K562 (cell line): ENCODE data around the gene RPP38. TPM values are rescaled to one million over a fixed set of nuclear protein-coding genes. Genes with fewer than 3 reads are reported as not detected.

Experiments used
- ATAC-seq: fragments of 200-7000 bp; cut with Tn5 transposase; 3 replicates; pipeline ENCODE4 v1.9.1; 2020; ENCODE audit warnings: moderate library complexity
- BruUV-seq: library from RNA; stranded (reverse); fragments of 400-500 nt; replicated peaks from 2 replicates; lab custom pipeline; 2021; lab: Mats Ljungman, UMichigan
- CTCF ChIA-PET: fragments of 300-600 bp; formaldehyde crosslinking; extraction: SDS; loops from one replicate; lab custom pipeline; 2021; ENCODE audit warnings: low intra/inter-chr PET ratio; lab: Yijun Ruan, JAX
- POLR2A ChIA-PET: fragments of 300-600, 350-650 bp; sonication (Branson Sonifier 250); formaldehyde crosslinking; extraction: SDS; loops from one replicate; lab custom pipeline; 2021; ENCODE audit warnings: antibody characterized with exemption, inconsistent platforms; lab: Yijun Ruan, JAX
- DNase-seq, 4 experiments: peaks; one replicate each; pipeline versions ENCODE4 v3.0.0 to v3.0.0-alpha.2; 2011 to 2018; ENCODE audit warnings: low spot score in 3 of 4, mixed read lengths in 3 of 4; ENCODE audit errors: extremely low read depth in 1 of 4
- FAIRE-seq: peaks from 2 replicates; lab custom pipeline; 2011; peaks lifted over from hg19 to GRCh38; lab: Jason Lieb, UNC
- H2AFZ ChIP-seq: 2 replicates; pipeline ENCODE4 v1.6.0; 2011; ENCODE audit warnings: low read depth, low read length, control low read depth, inconsistent platforms
- H3K27ac ChIP-seq: fragments of 200-600 bp; 3 replicates; pipeline ENCODE4 v1.8.0; 2011; ENCODE audit warnings: low read depth, mild to moderate bottlenecking, control low read depth, inconsistent platforms, low read length, moderate library complexity, mixed read lengths; ENCODE audit errors: extremely low read depth
- H3K27me3 ChIP-seq, 2 experiments: fragments of 300-600 bp in 1 of 2; 2 replicates in 1 of 2; 3 replicates in 1 of 2; pipeline versions ENCODE4 v1.6.0 to v1.8.0; 2011; ENCODE audit warnings: inconsistent platforms in 2 of 2, low read length in 2 of 2, mild to moderate bottlenecking in 1 of 2, mixed read lengths in 1 of 2, moderate library complexity in 1 of 2; ENCODE audit not compliant: control insufficient read depth in 2 of 2, insufficient read depth in 2 of 2
- H3K36me3 ChIP-seq: fragments of 300-600 bp; 3 replicates; pipeline ENCODE4 v1.8.0; 2011; ENCODE audit warnings: mild to moderate bottlenecking, low read length, inconsistent platforms; ENCODE audit not compliant: control insufficient read depth, insufficient read depth
- H3K4me1 ChIP-seq, 2 experiments: fragments of 200-600 bp in 1 of 2; replicated peaks in 1 of 2; 2 replicates in 1 of 2; 3 replicates in 1 of 2; pipeline versions ENCODE4 v1.5.1 to v1.8.0; 2011; ENCODE audit warnings: inconsistent platforms in 2 of 2, low read length in 2 of 2, mild to moderate bottlenecking in 1 of 2, mixed read lengths in 1 of 2, moderate library complexity in 1 of 2; ENCODE audit not compliant: control insufficient read depth in 2 of 2, insufficient read depth in 2 of 2
- H3K4me2 ChIP-seq: 2 replicates; pipeline ENCODE4 v1.6.1; 2011; ENCODE audit warnings: low read length, control low read depth, inconsistent platforms, mixed read lengths; ENCODE audit not compliant: insufficient read depth
- H3K4me3 ChIP-seq: fragments of 200-600 bp; sonication (generic), shearing (Covaris generic); 2 replicates; pipeline ENCODE4 v1.5.1; 2016; ENCODE audit warnings: control low read depth, inconsistent platforms
- H3K79me2 ChIP-seq: fragments of 200-600 bp; 3 replicates; pipeline ENCODE4 v1.8.0; 2011; ENCODE audit warnings: low read length, inconsistent platforms; ENCODE audit not compliant: control insufficient read depth, insufficient read depth
- H3K9ac ChIP-seq, 2 experiments: 2 replicates each; pipeline versions ENCODE4 v1.6.0 to v1.6.1; 2011; ENCODE audit warnings: low read depth in 2 of 2, low read length in 2 of 2, control low read depth in 1 of 2, inconsistent platforms in 1 of 2, mild to moderate bottlenecking in 1 of 2, mixed read lengths in 1 of 2; ENCODE audit not compliant: insufficient read depth in 1 of 2
- H3K9me1 ChIP-seq: one replicate; pipeline ENCODE4 v1.6.0; 2011; ENCODE audit warnings: inconsistent platforms, mild to moderate bottlenecking, low read length, moderate library complexity; ENCODE audit not compliant: control insufficient read depth, insufficient read depth
- H3K9me3 ChIP-seq: replicated peaks from 2 replicates; pipeline ENCODE4 v1.5.1; 2011; ENCODE audit warnings: low read depth, low read length, inconsistent platforms; ENCODE audit not compliant: control insufficient read depth, insufficient read depth
- H4K20me1 ChIP-seq: replicated peaks from 2 replicates; pipeline ENCODE4 v1.6.1; 2011; ENCODE audit warnings: low read length, inconsistent platforms, mixed read lengths; ENCODE audit not compliant: control insufficient read depth, insufficient read depth
- ADNP ChIP-seq: fragments of 200-800 bp; sonication (Bioruptor generic); IDR thresholded peaks from 2 replicates; pipeline ENCODE4 v1.6.1; 2016; ENCODE audit warnings: missing genetic modification characterization, missing compliant biosample characterization
- CBX8 ChIP-seq: fragments of 200-600 bp; sonication (generic); IDR thresholded peaks from 2 replicates; pipeline ENCODE4 v1.6.1; 2012; ENCODE audit warnings: borderline replicate concordance, mixed run types, low read depth, mild to moderate bottlenecking, moderate library complexity, mixed read lengths, low read length, control low read depth, inconsistent platforms; ENCODE audit not compliant: poor library complexity, severe bottlenecking; ENCODE audit errors: extremely low read depth
- ID3 ChIP-seq, 2 experiments: fragments of 250-450 bp in 1 of 2; fragments of 450-650 bp in 1 of 2; sonication (Bioruptor Pico) in 1 of 2; IDR thresholded peaks; 2 replicates each; pipeline versions ENCODE4 v1.6.1 to v1.8.0; 2016 to 2021; ENCODE audit warnings: mild to moderate bottlenecking in 2 of 2, moderate library complexity in 2 of 2, missing compliant biosample characterization in 1 of 2, missing genetic modification characterization in 1 of 2
- KLF1 ChIP-seq: fragments of 450-650 bp; IDR thresholded peaks from 2 replicates; pipeline ENCODE4 v1.6.1; 2016; ENCODE audit warnings: missing genetic modification characterization, missing compliant biosample characterization
- SFPQ ChIP-seq: fragments of 200-400 bp; formaldehyde crosslinking; IDR thresholded peaks from 2 replicates; pipeline ENCODE4 v1.6.1; 2017; ENCODE audit warnings: mild to moderate bottlenecking, low read depth, low read length, moderate library complexity
- SP1 ChIP-seq: sonication (generic); formaldehyde crosslinking; IDR thresholded peaks from 2 replicates; pipeline ENCODE4 v1.8.1; 2022; ENCODE audit warnings: mild to moderate bottlenecking, missing genetic modification reagents
- ZBTB40 ChIP-seq, 2 experiments: fragments of 450-650 bp in 1 of 2; sonication (generic) in 1 of 2; formaldehyde crosslinking in 1 of 2; IDR thresholded peaks; 2 replicates each; pipeline versions ENCODE4 v1.7.1 to v1.9.0; 2016 to 2022; ENCODE audit warnings: inconsistent platforms in 1 of 2, mild to moderate bottlenecking in 1 of 2, missing genetic modification reagents in 1 of 2
- ZC3H8 ChIP-seq: fragments of 450-650 bp; IDR thresholded peaks from 2 replicates; pipeline ENCODE4 v1.6.1; 2017
- ZNF384 ChIP-seq: IDR thresholded peaks from 2 replicates; pipeline ENCODE4 v1.6.1; 2012; ENCODE audit warnings: low read depth, low read length, improper control_type of control experiment
- WGBS: fragments of 100-300 bp; shearing (Covaris generic); methylation state at CpG from one replicate; pipeline ENCODE4 v1.1.6; 2016; ENCODE audit warnings: low coverage, mixed read lengths; ENCODE audit not compliant: insufficient coverage; ENCODE audit errors: missing lambda C conversion rate; 5-methylcytosine and 5-hydroxymethylcytosine counted together
- in situ Hi-C: fragments of 300-500 bp; cut with MboI; formaldehyde crosslinking; loops from 4 replicates; pipeline ENCODE4 v1.15.0; 2018; ENCODE audit warnings: inconsistent platforms, mixed read lengths
- intact Hi-C: fragments of 100-400 bp; cut with micrococcal nuclease; formaldehyde crosslinking; loops from 2 replicates; pipeline ENCODE4 v1.14.2; 2022
- polyA plus RNA-seq, 8 experiments: library from polyadenylated mRNA; depleted of rRNA in 4 of 8; stranded (reverse) in 5 of 8; unstranded in 3 of 8; fragments of >200 nt; fragmentation: Nextera tagmentation in 2 of 8; fragmentation: Illumina TruSeq in 1 of 8; extraction: Ambion mirVana in 2 of 8; extraction: Trizol in 1 of 8; gene quantifications; 2 replicates each; pipeline versions ENCODE4 v1.2.1 to v1.2.3, GENCODE V29; 2011 to 2014; ENCODE audit warnings: inconsistent platforms in 1 of 8, missing spikeins in 1 of 8
- total RNA-seq, 7 experiments: library from RNA; depleted of rRNA in 6 of 7; stranded (reverse); fragments of >200 nt in 6 of 7; fragmentation: Illumina TruSeq in 2 of 7; extraction: Trizol in 2 of 7; gene quantifications; 2 replicates each; pipeline versions ENCODE4 v1.2.1 to v1.2.3, GENCODE V29; 2011 to 2021; ENCODE audit warnings: low replicate concordance in 1 of 7

The RPP38 gene
- total and polyA plus RNA-seq, 9 of the 15 experiments (the other 6 are each of a cell fraction or from before 2014, with no cell fraction given): 26.3 to 58.6 (median 33.8) TPM

GRCh38 chr10:15092855-15093408 is 4.2 kb upstream of the RPP38 start:
- intact Hi-C loops (no loop called here), in situ Hi-C loops (no loop called here)
- Histone ChIP-seq H3K4me3 (no peak overlapping the region), H3K79me2 (peaks cover 7% of the 10 kb centered on the region), H3K9me3 (0 out of 2 replicates have a peak, but pooled peaks cover 1% of the 10 kb centered on the region), H3K36me3 (no peaks in the 10 kb centered on the region), H3K9ac (no peak overlapping the region), H3K4me1 (peaks cover 0 to 15% of the 10 kb centered on the region in 2 experiments; a peak in 3 of 5 replicates), H3K9me1 (no peaks in the 10 kb centered on the region), H3K4me2 (no peak overlapping the region), H3K27me3 (peaks cover 8 to 12% of the 10 kb centered on the region in 2 experiments; a peak in 2 of 5 replicates), H3K27ac (no peak overlapping the region), H4K20me1 (no peaks in the 10 kb centered on the region), H2AFZ (no peak overlapping the region)
- ATAC-seq (no peak), FAIRE-seq (no peak), DNase-seq (no peak)
- 32% methylated on average over 10 of the region's 16 CpGs for WGBS
- CTCF ChIA-PET: no interaction called here
- no TSS peak for BruUV-seq
- POLR2A ChIA-PET: interaction anchor here (1.1 kb wide), 1 partner anchor 37 kb away, joined by 3 read pairs; no protein-coding TSS in a partner anchor
- TF ChIP-seq KLF1: no peak
- no peak for TF ChIP-seq SP1
- TF ChIP-seq ID3 (CRISPR knock-in tag; IDR thresholded peaks at IDR 0.05): no peak
- no peak for TF ChIP-seq ID3 (tag; IDR thresholded peaks at IDR 0.05)
- TF ChIP-seq ADNP (tag): no peak
- peak; percentile 91 for TF ChIP-seq ZBTB40 (IDR thresholded peaks at IDR 0.05)
- TF ChIP-seq ZBTB40 (CRISPR knock-in tag; IDR thresholded peaks at IDR 0.05): peak; percentile 95
- TF ChIP-seq SFPQ: no peak
- no peak for TF ChIP-seq ZC3H8
- peak; percentile 98 for TF ChIP-seq ZNF384
- TF ChIP-seq CBX8: no peak
